ENCODE measurements around the gene SLC26A6. TPM values are rescaled to one million over a fixed set of nuclear protein-coding genes. Genes with fewer than 3 reads are reported as not detected.

SLC26A6 gene
- total RNA-seq, 1 experiment from 2014 or later, result 19.6 TPM

- no peak for DNase-seq (ENCODE audit: low read depth)
Observed at GRCh38 chr3:48599509-48600285, 35.6 kb downstream of the SLC26A6 start.

- no peak for DNase-seq (ENCODE audit: low read depth)
Observed at GRCh38 chr3:48599077-48599501, 36.2 kb downstream of the SLC26A6 start.

- DNase-seq (ENCODE audit: low read depth), result peak; percentile 71
Observed at GRCh38 chr3:48598323-48599076, 36.8 kb downstream of the SLC26A6 start.

- no peak for DNase-seq (ENCODE audit: low read depth)
Observed at GRCh38 chr3:48597408-48597800, 37.9 kb downstream of the SLC26A6 start.

- no peak for DNase-seq (ENCODE audit: low read depth)
Observed at GRCh38 chr3:48596676-48597407, 38.4 kb downstream of the SLC26A6 start.

GRCh38 chr3:48596157-48596556, 39.1 kb downstream of the SLC26A6 start:
- DNase-seq (ENCODE audit: low read depth), result no peak

GRCh38 chr3:48595526-48596121, 39.6 kb downstream of the SLC26A6 start:
- peak; percentile 88 for DNase-seq (ENCODE audit: low read depth)

- no peak for DNase-seq (ENCODE audit: low read depth)
Observed at GRCh38 chr3:48595075-48595525, 40.2 kb downstream of the SLC26A6 start, which contains the start of gene COL7A1. Gene COL7A1 (minus strand): TSS chr3:48595329. CDS start chr3:48595159, 170 bp downstream.

- no peak for DNase-seq (ENCODE audit: low read depth)
Observed at GRCh38 chr3:48594417-48595049, 40.7 kb downstream of the SLC26A6 start.

- no peak for DNase-seq (ENCODE audit: low read depth)
Observed at GRCh38 chr3:48593337-48593736, 41.9 kb downstream of the SLC26A6 start.

- DNase-seq (ENCODE audit: low read depth), result peak; percentile 18
Observed at GRCh38 chr3:48592519-48593087, 42.7 kb downstream of the SLC26A6 start.

- DNase-seq (ENCODE audit: low read depth), result no peak
Observed at GRCh38 chr3:48591886-48592518, 43.3 kb downstream of the SLC26A6 start.

- DNase-seq (ENCODE audit: low read depth), result no peak
Observed at GRCh38 chr3:48591436-48591835, 43.8 kb downstream of the SLC26A6 start.

- DNase-seq (ENCODE audit: low read depth), result no peak
Observed at GRCh38 chr3:48588230-48588629, 47.0 kb downstream of the SLC26A6 start.

GRCh38 chr3:48587686-48588085, 47.6 kb downstream of the SLC26A6 start:
- no peak for DNase-seq (ENCODE audit: low read depth)

GRCh38 chr3:48585411-48585810, 49.9 kb downstream of the SLC26A6 start:
- DNase-seq (ENCODE audit: low read depth), result no peak

GRCh38 chr3:48584836-48585235, 50.4 kb downstream of the SLC26A6 start:
- no peak for DNase-seq (ENCODE audit: low read depth)

- DNase-seq (ENCODE audit: low read depth), result no peak
Observed at GRCh38 chr3:48581621-48582481, 53.4 kb downstream of the SLC26A6 start.

- DNase-seq (ENCODE audit: low read depth), result no peak
Observed at GRCh38 chr3:48576647-48577046, 58.6 kb downstream of the SLC26A6 start.

Data from LHCN-M2 (cell line).